Left lung (tissue), 10 donors: ENCODE results near the gene BDNF. TPM values are rescaled to one million over a fixed set of nuclear protein-coding genes. Genes with fewer than 3 reads are reported as not detected.

Experiments
- ATAC-seq: fragments of 200-7000 bp; cut with Tn5 transposase; one replicate; pipeline ENCODE4 v1.9.1; 2020; ENCODE audit warnings: moderate library complexity
- DNase-seq, 4 donors: peaks; one replicate each; pipeline ENCODE4 v3.0.0-alpha.2; 2013 to 2020
- H3K27ac ChIP-seq, 2 donors: fragments of 200-600 bp; sonication (generic) in 1 of 2; one replicate each; pipeline versions ENCODE4 v1.5.0 to v1.8.0; 2020 to 2021
- H3K27me3 ChIP-seq, 2 donors: fragments of 200-600 bp; sonication (generic) in 1 of 2; one replicate each; pipeline versions ENCODE4 v1.5.0 to v1.8.0; 2020 to 2021
- H3K36me3 ChIP-seq, 2 donors: fragments of 200-600 bp; sonication (generic) in 1 of 2; one replicate each; pipeline versions ENCODE4 v1.5.0 to v1.8.0; 2020 to 2021
- H3K4me1 ChIP-seq, 2 donors: fragments of 200-600 bp; one replicate each; pipeline ENCODE4 v1.8.0; 2021
- H3K4me3 ChIP-seq, 2 donors: fragments of 200-600 bp; sonication (generic) in 1 of 2; one replicate each; pipeline versions ENCODE4 v1.5.0 to v1.8.0; 2020 to 2021; ENCODE audit warnings: mild to moderate bottlenecking in 1 of 2
- H3K9me3 ChIP-seq, 2 donors: fragments of 200-600 bp; sonication (generic) in 1 of 2; one replicate each; pipeline versions ENCODE4 v1.5.0 to v1.8.0; 2020 to 2021
- CTCF ChIP-seq, 2 donors: fragments of 200-600 bp; sonication (generic) in 1 of 2; IDR thresholded peaks; one replicate each; pipeline versions ENCODE4 v1.5.0 to v1.8.0; 2021; ENCODE audit warnings: antibody characterized with exemption in 2 of 2
- intact Hi-C, 2 donors: fragments of 100-400 bp; cut with DNase I; formaldehyde crosslinking; loops; one replicate each; pipeline versions ENCODE4 v1.11.2 to v1.14.2; 2022
- polyA plus RNA-seq, 6 donors: library from polyadenylated mRNA; unstranded; fragments of 120-200 nt; gene quantifications; one replicate each; pipeline ENCODE4 v1.2.1, GENCODE V29; 2013; ENCODE audit not compliant: insufficient read length in 6 of 6
- total RNA-seq, 2 donors: library from RNA; stranded (reverse); fragmentation: NEBNext Ultra II Directional; extraction: Animal tissue kit (Norgen Biotek cat#: 25700); gene quantifications; one replicate each; pipeline ENCODE4 v1.2.1, GENCODE V29; 2021
- donor health status: DM: no; HTN: yes; CAD: no.
- donor health status: DM: no; HTN: no; CAD: no.

BDNF gene
- total and polyA plus RNA-seq, 8 donors: 0.27 to 1.2 (median 0.54) TPM

- H3K4me3 ChIP-seq: no peak overlapping the region
- no peak overlapping the region for H3K27ac ChIP-seq
- intact Hi-C loops: no loop called here
- no peak for TF ChIP-seq CTCF (IDR thresholded peaks at IDR 0.05)
- ATAC-seq: no peak
- H3K9me3 ChIP-seq: no peaks in the 10 kb centered on the region
- peaks cover 56 to 96% of the 10 kb centered on the region in 2 donors for H3K27me3 ChIP-seq
- no peak for DNase-seq
- no peaks in the 10 kb centered on the region for H3K36me3 ChIP-seq
- peaks cover 0 to 8% of the 10 kb centered on the region in 2 donors for H3K4me1 ChIP-seq
Observed at GRCh38 chr11:27717377-27717776, 17.1 kb upstream of the BDNF start.

GRCh38 chr11:27716835-27717234 lies 16.6 kb upstream of the BDNF start:
- Histone ChIP-seq H3K4me1 (peaks cover 0 to 8% of the 10 kb centered on the region in 2 donors), H3K4me3 (no peak overlapping the region), H3K9me3 (no peaks in the 10 kb centered on the region), H3K27me3 (peaks cover 50 to 95% of the 10 kb centered on the region in 2 donors), H3K36me3 (no peaks in the 10 kb centered on the region), H3K27ac (no peak overlapping the region)
- DNase-seq (no peak), ATAC-seq (no peak)
- intact Hi-C loops: no loop called here
- no peak for TF ChIP-seq CTCF (IDR thresholded peaks at IDR 0.05)

- TF ChIP-seq CTCF (IDR thresholded peaks at IDR 0.05): no peak
- Histone ChIP-seq H3K9me3 (no peaks in the 10 kb centered on the region), H3K27ac (no peak overlapping the region), H3K36me3 (no peaks in the 10 kb centered on the region), H3K27me3 (peaks cover 44 to 94% of the 10 kb centered on the region in 2 donors), H3K4me3 (no peak overlapping the region), H3K4me1 (peaks cover 0 to 8% of the 10 kb centered on the region in 2 donors)
- ATAC-seq (no peak), DNase-seq (no peak)
- intact Hi-C loops: no loop called here
Observed at GRCh38 chr11:27716216-27716615, 16.0 kb upstream of the BDNF start.

- H3K36me3 ChIP-seq: no peaks in the 10 kb centered on the region
- no peak overlapping the region for H3K4me3 ChIP-seq
- no peaks in the 10 kb centered on the region for H3K9me3 ChIP-seq
- intact Hi-C loops: no loop called here
- ATAC-seq: no peak
- peaks cover 5 to 65% of the 10 kb centered on the region in 2 donors for H3K27me3 ChIP-seq
- TF ChIP-seq CTCF (IDR thresholded peaks at IDR 0.05): no peak
- no peaks in the 10 kb centered on the region for H3K4me1 ChIP-seq
- no peak for DNase-seq
- H3K27ac ChIP-seq: no peak overlapping the region
Observed at GRCh38 chr11:27711725-27712124, 11.5 kb upstream of the BDNF start.

- no peaks in the 10 kb centered on the region for H3K4me1 ChIP-seq
- H3K4me3 ChIP-seq: no peak overlapping the region
- H3K27ac ChIP-seq: no peak overlapping the region
- intact Hi-C loops: no loop called here
- peaks cover under 1 to 67% of the 10 kb centered on the region in 2 donors for H3K27me3 ChIP-seq
- no peaks in the 10 kb centered on the region for H3K36me3 ChIP-seq
- no peak for DNase-seq
- no peaks in the 10 kb centered on the region for H3K9me3 ChIP-seq
- ATAC-seq: no peak
- no peak for TF ChIP-seq CTCF (IDR thresholded peaks at IDR 0.05)
Observed at GRCh38 chr11:27710536-27710935, 10.3 kb upstream of the BDNF start.
